HG03103 (cell line): ENCODE results near the gene WLS.

ENCODE experiments used
- ATAC-seq: cut with Tn5 transposase; IDR thresholded peaks from one replicate; pipeline ENCODE4 v1.9.1; 2021; ENCODE audit warnings: low read depth; ENCODE audit not compliant: unreplicated experiment

The WLS gene

GRCh38 chr1:68142461-68142860, 89.9 kb downstream of the WLS start:
- ATAC-seq = no peak

- ATAC-seq = no peak
These were observed 90.3 kb downstream of the WLS start for GRCh38 chr1:68142036-68142435.

- no peak for ATAC-seq
These were observed 91.0 kb downstream of the WLS start for GRCh38 chr1:68141071-68142021.

DNA sequence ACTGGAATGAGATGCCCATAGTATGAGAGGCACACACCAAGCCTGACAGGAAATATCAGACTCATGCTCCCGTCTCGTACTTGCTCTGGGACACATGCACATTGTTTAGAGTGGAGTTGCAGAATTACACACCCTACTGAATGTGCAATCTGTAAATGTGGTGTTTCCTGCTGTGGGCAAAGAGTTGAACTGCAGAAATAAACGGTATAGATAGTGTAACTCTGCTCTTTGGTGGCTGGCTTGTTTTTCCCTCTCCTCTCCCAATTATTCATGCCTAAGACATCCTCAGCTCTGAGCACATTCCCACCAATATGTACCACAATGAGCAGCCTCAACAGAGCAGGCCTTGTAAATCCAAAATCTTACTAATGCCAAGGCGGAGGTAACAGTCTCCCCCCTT, 91.8 kb downstream of the WLS start:
- no peak for ATAC-seq

- no peak for ATAC-seq
These were observed 96.1 kb downstream of the WLS start for GRCh38 chr1:68136187-68136586.

DNA sequence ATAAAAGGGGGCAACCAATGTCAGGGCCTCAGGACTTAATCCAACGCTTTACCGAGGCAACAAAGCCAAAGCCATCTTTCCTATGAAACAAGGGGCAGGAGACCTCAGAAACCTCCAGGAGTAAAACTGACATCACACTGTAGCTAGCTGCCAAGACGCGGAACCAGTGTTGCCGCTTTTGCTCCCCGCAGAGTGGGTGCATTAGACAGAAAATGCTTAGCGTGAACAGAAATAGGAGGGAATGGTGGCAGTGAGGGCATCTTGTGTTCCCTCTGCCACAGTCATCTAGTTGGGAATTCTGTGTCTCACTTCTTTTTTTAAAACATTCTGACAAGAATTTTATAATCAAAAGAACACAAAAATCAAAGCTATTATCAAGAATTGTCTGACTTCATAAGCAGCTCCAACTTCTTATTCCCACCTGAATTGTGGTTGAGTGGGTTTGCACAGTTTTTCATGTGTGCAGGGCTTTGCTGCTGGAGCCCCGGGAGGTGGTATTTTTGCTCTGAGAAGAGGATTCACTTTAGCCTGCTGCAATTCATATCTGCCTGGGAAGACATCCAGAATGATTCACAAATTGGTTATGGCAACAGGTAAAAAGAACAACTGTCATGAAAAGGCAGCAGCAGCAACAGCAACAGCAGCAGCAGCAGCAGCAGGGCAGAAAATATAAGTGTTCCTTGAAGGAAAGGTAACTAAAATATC, 99.7 kb downstream of the WLS start:
- no peak for ATAC-seq

GRCh38 chr1:68131261-68131660, 101.1 kb downstream of the WLS start:
- no peak for ATAC-seq

- no peak for ATAC-seq
These were observed 102.6 kb downstream of the WLS start for GRCh38 chr1:68129536-68130250.

GRCh38 chr1:68128820-68129219, 103.5 kb downstream of the WLS start:
- ATAC-seq = no peak

DNA sequence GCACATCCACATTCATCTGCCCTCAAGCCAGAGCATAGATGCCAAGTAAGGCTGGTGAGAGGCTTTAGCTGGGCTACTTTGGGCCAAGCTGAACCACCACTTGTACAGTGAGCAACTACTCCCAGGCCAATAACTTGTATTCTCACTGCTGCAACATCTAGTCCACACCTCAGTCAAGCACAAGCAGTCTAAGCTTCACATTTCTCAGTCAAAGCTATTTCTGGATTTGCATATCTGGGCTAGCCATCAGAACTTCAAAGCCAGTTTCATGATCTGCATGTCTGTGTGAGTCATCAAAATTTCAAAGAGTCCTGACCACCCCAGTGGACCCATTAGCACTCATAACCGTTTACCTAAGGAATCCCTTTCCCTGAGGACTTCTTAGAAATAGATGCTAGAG, 104.2 kb downstream of the WLS start:
- no peak for ATAC-seq

- no peak for ATAC-seq
These were observed 110.8 kb downstream of the WLS start for GRCh38 chr1:68121536-68121935.

- peak; percentile 76 for ATAC-seq
These were observed 112.1 kb downstream of the WLS start for GRCh38 chr1:68120136-68120791.

- ATAC-seq = no peak
These were observed 112.9 kb downstream of the WLS start for GRCh38 chr1:68119445-68119844.

GRCh38 chr1:68117416-68117815, 114.9 kb downstream of the WLS start:
- no peak for ATAC-seq

- ATAC-seq = no peak
These were observed 115.6 kb downstream of the WLS start for GRCh38 chr1:68116643-68117235.

- no peak for ATAC-seq
These were observed 117.0 kb downstream of the WLS start for GRCh38 chr1:68115308-68115707.

DNA sequence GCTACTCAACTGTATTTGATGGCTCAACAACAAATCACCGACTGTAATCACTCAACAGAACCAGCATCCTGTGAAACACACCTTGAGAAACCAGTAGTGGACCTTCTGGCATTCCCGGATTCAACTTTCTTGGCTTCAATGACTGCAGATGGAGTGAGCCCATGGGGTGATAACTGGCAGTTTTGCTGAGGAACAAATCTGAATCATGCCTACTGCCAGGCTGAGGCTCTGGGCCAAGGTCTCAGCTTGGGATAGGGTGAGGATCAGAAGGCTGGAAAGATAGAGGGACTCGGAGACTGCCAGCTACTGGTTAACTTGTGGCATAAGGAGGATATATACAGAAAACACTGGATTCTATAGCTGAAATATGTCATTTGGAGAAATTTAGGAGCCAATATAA, 118.4 kb downstream of the WLS start:
- ATAC-seq = no peak

- ATAC-seq = no peak
These were observed 119.5 kb downstream of the WLS start for GRCh38 chr1:68112835-68113243.

DNA sequence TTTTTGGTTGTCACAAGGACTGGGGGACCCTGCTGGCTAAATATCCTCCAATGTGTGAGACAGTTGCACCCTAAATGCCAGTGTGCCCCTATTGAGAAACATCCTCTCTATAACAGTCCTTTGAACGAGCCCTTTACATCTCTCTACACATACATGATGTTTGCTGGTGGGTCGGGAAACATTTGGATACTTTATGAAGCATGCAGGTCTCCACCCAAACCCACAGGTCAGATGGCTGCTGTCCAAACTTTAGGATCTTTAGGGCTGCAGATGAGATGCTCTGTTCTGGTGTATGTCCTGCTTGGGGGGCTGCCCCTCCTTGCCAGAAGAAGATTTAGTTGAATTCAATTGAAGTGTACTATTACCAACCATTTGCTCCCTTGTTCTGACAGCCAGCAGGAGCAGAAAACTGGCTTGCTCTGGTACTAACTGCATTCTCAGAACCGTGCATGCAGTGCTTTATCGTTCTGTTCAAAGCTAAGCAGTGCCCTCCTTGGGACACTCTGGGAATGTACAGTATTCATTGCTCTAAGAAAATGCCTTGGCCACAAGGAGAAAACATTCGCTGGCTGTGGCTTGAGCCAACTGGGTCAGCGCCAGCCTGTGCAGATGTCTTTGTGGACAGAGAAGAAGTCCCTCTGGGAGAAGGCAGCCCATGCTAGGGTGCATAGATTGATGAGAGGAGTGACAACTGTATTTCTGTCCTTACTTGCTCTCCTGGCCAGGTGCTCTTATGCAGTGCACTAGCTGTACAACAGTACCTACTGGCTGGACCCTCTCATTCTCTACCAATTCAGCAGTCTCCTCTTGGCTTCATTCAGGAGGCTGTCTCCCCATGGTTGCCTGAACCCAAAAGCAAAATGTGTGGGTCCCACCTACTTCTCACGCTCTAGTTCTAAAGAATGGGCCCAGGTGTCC, 120.5 kb downstream of the WLS start:
- ATAC-seq = no peak
